LHCN-M2 (cell line): ENCODE results near the gene VAV2. TPM values are rescaled to one million over a fixed set of nuclear protein-coding genes. Genes with fewer than 3 reads are reported as not detected.
"Not testable (repeated sequence)": the region's sequence is repeated elsewhere in the genome, so short reads cannot be mapped to it uniquely, and the experiment has no call there.

Experiments used
- DNase-seq: peaks from one replicate; pipeline ENCODE4 v3.0.0-alpha.2; 2012; ENCODE audit warnings: low read depth
- total RNA-seq: library from RNA; depleted of rRNA; stranded (reverse); fragments of >200 nt; gene quantifications from 2 replicates; pipeline ENCODE4 v1.2.3, GENCODE V29; 2014

VAV2 gene
- total RNA-seq, 1 experiment from 2014 or later = 13.0 TPM

DNA sequence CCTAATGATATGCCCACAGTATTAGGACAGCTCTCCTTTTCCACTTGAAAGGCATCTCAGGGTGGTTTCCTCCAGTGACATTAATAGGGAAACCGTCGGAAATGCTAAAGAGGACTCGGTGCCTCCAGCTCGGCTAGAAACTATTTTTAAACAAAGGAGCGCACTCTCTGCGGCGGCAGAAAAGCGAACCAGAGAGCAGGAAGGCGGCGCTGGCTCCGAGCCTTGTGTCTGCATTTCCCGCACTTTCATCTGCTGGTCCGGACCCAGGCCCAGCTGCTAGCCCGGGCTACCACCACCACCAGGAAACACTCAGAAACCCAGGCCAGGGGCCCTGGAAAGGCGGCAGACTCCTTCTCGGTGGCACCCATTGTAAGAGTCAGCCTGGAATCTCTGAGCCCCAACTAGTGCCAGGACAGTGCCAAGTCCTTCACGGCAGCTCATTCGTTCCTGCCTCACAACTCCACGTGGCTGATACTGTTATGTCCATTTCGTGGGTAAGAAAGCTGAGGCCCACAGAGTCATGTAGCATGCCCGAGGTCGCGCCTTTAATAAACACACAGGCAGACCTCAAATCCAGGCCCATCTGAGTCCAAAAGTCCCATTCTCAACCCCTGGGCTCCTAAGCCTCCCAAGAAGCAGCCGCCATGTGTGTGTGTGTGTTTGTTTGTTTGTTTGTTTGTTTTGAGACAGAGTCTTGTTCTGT is 73.9 kb downstream of the VAV2 start:
- no peak for DNase-seq

DNA sequence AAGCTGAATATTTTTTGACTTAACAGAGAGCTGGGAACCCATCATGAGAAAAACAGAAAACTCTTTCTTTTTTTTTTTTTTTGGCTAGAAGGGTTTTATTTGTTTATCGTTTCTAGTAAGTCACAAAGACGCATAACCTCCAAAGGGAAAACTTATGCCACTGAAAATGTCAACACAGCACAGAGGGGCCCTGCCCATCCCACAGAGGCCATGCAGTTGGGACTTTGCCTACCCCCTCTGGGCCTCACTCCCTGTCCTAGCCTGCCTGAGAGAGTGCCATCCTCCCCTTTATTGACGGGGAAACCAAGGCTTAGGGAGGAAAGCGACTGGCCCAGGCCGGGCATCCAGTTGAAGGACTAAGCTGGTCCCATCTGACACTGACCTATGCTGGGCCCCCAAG is 74.7 kb downstream of the VAV2 start:
- no peak for DNase-seq

DNA sequence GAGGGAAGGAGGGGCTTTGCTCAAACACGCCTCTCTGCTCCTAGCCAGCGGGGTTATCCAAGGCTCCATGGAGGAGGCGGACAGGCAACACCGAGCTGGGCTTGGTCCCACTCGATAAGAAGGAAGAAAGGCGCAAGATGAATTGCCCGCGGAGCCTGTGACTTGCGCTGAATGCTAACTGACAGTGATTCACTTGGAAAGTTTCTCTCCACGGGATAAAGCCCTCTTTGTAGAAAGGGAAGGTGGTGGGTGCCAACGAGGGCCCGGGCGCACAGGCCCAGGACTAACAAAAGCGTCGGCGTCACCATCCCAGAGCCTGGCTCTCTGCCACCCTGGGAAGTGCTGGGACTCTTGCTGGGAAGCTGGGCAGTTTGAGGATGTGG is 76.0 kb downstream of the VAV2 start:
- DNase-seq = no peak

DNA sequence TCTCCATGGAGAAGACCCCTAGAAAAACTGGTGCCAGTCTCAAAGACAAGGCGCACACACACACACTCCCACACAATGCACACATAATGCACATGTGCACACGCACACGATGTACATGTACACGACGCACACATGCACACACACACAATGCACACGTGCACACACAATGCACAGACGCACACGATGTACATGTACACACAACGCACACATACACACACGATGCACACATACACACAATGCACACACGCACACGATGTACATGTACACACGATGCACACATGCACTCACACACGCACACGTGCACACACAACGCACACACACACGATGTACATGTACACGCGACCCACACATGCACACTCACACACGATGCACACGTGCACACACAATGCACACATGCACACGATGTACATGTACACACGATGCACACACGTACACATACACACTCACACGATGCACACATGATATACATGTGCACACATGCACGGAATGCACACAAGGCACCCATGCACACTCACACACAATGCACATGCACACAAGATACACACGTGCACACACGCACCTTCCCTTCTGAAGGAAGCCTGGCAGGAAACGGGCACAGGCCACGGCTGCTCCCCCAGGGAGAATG is 76.5 kb downstream of the VAV2 start:
- no peak for DNase-seq

DNA sequence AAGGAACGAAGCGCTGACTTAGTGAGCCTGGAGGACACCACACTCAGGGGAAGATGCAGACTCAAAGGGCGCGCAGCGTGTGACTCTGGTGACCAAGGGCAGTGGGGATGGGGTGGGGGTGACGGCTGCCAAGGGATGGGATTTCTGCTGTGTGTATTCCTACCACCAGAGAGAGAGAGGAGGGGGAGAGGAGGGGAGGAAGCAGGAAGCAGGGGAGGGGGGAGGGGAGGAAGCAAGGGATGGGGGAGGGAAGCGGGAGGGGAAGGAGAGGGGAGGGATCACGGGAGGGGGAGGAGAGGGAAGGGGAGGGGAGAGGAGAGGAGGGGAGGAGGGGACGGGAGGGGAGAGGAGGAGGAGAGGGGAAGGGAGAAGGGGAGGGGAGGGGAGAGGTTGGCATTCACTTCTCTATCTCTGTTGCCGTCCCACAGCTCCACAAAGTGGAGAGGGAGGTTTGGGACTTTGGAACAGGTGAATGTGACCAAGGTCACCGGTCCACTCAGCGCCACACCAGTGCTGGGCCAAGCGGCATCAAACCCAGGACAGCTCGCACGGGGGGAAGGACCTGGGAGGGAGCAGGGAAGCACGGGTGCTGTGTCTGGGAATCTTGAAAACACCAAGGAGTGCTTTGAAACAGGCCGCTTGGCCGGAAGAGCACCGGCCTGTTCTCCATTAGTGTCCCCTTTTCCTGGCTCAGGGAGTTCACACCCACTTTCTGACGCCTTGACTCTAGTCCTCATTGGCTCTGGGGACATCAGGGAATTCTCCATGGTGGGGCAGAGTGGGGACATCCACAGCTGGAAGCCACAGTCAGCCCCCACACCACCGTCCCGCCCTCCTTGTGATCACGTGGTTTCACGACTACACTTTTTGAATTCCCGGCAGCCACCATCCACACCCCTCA is 77.4 kb downstream of the VAV2 start:
- DNase-seq = no peak

DNA sequence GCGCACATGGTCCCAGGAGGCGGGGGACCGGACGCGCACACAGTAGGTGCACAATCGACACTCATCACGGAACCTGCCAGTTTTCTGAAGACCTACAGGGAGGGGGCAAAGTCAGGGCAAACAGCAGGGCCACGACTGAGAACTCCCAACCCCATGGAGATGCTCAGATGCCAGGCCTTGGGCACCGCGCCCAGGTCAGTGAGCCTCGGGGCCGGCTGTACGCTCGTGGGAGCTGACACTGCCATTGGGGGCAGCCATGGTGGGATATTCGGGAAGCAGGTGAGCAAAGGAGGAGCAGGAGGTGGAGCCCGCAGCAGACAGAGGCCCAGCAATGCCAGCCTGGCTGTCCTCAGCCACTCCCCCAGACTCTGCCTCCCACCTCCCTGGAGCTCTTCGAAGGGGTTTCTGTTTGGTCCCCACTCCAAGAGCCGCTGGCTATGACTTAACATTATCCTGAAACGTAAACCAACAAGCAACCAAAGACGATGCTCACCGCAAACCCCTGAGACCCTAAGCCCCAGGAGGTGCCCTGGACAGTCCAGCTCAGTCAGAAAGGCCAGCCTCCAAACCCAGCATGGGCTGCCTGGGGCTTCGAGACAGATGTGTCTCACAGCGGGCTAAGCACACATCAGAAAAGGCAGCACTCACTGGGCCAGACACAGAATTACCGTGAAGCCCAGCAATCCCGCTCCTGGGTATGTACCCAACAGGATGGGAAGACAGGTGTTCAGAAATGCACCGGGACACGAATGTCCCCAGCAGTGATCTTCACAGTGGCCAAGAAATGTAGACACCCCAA is 78.4 kb downstream of the VAV2 start:
- DNase-seq = no peak

DNA sequence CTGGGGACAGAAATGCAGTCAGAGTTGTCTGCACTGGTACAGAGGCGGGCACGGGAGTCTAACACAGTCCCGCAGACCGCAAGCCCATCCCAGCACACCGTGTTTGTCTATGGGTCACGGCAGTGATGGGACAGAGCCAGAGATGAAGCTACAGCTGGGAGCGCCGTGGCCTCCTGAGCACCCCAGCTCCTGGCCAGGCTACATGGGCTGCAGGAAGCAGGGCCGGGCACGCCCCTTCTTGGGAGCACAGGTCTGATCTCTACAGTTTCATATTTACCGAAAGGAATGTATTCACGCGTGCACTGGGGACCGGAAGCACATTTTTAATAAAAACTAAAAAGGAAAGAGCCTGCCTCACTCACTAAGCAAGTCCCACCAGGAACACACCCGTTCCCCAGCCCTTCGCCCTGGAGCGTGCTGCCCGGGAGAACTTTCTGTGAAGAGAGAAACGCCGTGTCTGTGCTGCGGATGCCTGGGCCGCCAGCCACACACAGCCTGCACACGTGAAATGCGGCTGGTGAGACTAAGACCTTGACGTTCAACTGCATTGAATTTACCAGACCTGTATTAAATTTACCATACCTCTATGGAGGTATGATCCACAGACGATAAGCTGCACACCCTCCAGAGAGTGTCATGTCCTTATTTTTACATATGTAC is 81.1 kb downstream of the VAV2 start:
- no peak for DNase-seq

DNA sequence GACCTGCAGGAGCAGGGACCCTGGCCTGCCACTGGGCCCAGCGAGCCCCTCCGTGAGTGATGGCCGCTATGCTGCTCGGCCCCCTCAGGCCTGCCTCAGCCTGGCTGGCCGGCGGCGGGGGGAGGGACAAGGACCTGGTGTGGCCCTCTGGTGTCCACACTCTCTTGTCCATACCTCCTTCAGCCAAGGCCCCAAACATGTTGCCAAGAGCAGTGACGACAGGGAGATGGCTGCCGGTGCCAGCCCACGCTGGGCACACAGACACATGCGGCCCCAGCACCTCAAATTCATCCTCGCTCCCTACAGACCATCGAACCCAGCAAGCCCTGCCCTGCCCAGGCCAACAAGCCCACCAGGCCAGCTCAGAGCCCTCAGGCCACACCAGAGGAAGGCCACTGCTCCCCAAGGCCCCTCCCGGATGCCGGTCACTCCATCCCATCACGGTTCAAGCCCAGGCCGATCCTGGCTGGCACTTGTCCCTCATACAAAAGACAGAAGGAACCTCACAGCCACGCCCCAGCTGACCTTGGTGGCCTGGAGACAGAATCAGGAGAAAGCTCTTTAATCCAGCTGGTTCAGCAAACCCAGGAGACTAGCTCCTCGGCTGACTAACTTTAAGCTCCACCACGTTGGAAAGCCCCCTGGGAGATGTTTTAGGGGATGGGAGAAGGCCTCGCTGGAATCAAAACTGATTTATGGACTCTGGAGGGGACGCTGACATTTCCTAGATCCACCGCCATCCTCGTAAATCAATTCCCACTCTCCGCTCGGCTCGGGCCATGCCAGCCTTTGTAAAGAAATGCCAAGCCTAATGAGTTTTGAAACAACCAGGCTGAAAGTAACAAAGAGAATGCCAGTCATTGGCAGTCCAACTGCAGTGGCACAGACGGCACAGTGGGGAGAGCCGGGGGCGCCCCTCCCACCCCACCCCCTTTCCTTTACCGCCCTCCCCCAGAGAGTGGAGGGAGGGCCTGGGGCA is 84.9 kb downstream of the VAV2 start:
- no peak for DNase-seq

DNA sequence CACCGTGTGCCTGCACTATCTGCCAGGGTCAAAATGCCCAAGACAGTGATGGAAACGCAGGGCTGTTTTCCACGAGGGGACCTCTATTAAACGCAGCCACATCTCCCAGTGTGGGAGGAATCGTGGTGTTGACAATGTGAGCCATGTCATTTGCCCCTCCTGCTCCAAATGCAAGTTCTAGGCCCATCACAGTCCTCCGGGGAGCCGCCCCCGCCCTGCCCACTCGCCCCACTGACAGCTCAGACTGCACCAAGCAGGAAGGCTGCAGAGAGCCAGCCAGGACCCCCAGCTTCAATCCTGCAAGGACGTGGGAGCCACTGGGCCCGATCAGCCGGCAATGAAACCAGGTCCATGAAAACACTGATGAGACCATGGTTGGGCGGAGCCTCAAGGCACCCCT is 85.9 kb downstream of the VAV2 start:
- DNase-seq = no peak

DNA sequence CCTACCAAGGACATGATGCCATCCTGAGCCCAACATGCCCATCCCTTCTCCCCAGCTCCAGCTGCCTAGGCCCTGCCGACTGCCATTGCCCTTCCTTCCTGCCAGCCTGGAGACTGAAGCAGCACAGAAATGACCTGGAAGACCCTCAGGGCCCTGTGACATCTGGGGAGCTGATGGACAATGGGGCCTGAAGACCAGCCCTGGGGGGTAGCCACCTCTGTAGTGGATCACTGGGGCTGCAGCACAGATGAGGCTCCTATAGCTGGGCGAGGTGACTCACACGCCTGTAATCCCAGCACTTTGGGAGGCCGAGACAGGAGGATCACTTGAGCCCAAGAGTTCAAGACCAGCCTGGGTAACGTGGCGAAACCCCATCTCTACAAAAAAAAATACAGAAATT is 86.6 kb downstream of the VAV2 start:
- no peak for DNase-seq

DNA sequence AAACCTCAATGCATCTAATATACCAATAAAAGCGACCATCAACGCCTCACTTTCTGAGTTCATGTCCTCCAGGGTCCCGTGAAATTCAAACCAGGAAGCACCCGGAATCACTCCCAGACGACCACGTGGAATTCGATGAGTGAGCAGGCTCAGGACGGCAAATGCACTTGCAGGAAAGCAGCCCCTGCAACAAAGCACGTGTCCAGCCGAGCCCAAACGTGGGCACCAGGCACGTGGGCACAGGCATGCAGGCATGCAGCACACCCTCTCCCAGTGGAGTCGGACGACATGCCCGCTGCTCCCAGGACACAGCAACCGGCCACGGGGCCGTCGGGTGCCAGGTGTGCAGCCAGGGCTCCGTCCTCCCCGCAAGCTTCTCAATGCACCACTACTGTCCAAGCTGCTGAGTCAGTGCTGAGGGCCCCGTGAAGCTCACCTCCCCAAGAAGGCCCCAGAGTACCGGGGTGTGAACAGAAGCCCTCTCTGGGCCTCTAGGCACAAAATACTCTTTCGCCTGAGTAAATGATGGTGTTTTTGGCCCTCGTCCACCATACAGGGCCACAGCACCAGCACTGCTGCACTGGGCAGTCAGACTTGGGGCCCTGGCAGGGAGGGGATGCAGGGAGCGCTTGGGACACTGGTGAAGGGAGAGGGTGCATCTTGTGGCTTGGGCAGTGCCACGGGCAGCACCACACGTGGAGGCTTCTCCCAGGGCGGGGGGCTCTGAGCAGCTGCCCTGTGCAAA is 87.6 kb downstream of the VAV2 start:
- DNase-seq = no peak

DNA sequence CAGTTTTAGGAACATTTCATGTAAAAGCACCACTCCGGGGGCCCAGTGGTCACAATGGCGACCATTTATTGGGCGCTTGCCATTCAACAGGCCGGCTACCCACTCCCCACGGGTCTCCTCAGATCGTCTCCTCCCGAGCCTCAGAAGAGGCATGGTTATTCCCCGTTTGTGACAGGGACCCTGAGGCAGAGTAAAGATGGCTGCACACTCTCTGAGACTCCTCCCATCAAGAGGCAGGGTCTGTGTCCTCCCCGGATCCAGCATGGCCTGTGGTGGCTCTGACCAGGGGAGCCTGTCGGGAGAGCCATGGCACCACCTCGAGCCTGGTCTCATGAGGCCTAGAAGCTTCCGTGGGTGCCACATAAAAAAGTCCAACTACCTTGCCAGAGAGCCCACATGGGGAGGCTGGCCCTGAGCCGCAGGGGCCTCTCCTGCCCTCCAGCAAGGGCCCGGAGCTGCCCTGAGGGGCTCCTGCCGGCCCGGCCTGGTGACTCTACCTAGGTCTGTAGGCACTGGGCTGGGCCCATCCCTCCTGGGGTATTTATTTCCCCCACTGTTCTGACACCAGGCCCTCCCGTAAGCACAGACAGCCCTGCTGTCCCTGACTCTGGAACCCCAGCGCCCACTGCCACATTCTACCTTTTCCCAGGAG is 90.8 kb downstream of the VAV2 start:
- DNase-seq = no peak

DNA sequence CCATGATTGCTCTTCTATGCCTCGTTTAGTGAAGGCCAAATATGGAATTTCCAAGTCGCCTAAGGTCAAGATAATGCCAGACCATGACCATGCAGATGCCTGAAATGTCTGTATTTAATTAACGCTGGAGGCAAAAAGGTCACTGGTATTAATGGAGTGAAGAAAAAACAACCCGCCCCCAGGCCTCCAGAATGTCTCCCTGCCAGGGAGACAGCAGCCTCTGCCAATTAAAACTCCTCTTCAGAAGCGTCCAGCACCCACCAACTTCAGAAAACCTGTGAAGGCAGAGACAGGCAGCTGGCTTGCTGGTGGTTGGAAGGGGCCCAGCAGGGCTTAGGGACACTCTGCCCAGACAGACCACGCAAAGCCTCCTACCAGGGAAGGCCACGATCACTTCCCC is 94.4 kb downstream of the VAV2 start:
- DNase-seq = no peak

DNA sequence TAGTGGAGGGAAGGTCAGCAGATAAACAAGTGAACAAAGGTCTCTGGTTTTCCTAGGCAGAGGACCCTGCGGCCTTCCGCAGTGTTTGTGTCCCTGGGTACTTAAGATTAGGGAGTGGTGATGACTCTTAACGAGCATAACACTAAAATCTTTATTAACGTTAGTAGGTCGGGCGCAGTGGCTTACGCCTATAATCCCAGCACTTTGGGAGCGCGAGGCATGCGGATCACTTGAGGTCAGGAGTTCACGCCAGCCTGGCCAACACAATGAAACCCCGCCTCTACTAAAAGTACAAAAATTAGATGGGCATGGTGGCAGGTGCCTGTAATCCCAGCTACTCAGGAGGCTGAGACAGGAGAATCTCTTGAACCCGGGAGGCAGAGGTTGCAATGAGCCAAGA is 96.1 kb downstream of the VAV2 start:
- not testable (repeated sequence) for DNase-seq

DNA sequence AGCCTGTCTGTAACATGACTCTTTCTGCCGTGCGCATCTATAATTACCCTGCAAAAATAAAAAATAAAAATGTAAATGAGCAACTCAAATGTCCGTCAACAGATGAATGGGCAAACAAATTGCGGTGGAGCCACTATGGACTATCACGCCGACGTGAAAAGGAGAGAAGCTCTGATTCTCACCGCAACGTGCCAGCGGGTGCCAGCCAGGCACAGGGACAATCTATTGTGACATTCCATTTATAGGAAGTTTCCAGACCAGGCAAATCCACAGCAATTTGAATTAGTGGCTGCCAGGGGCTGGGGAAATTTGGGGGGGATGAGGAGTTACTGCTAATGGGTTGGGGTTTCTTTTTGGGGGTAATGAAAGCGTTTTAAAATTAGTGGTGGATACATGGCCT is 96.8 kb downstream of the VAV2 start:
- DNase-seq = no peak

DNA sequence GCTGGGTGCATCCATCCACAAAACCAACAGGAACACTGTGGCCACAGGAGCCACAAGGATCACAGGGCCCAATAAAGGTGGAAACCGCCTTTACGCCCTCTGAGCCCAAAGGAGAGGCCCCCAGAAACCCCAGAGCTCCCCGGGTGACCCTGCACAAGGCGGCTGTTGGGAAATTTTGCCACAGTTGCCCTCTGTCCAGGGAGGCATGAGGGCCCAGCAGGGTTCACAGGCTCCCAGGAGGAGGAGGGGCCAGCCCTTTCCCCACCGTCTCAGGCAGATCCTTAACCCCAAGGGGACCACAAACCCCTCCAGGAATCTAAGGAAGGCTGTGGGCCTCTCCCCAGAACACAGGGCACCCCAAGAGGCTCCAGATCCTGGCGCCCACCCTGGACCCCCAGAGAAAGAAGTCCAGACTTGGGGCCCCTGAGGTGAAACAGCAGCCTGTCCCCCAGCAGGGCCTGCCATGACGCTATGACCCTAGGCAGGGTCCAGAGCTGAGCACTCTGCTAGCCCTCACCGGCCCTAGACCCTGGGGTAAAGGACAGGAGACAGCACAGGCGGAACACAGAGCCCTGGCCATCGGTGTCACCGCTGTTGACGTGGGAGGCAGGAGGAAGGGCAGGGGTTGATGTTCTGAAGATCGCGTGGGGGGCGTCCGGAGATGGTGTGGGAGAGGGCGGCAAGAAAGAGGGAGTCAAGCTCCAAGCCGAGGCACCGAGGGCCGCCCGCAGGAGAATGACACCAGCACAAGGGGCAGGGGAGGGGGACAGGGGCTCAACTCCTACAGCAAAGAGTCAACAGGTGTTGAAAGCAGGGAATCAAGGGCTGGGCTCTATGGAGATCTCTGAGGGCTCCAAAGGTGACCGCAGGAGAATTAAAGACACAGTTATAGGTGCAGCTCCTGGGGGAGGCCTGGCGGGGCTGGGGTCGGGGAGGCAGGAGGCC is 97.5 kb downstream of the VAV2 start:
- DNase-seq = no peak

DNA sequence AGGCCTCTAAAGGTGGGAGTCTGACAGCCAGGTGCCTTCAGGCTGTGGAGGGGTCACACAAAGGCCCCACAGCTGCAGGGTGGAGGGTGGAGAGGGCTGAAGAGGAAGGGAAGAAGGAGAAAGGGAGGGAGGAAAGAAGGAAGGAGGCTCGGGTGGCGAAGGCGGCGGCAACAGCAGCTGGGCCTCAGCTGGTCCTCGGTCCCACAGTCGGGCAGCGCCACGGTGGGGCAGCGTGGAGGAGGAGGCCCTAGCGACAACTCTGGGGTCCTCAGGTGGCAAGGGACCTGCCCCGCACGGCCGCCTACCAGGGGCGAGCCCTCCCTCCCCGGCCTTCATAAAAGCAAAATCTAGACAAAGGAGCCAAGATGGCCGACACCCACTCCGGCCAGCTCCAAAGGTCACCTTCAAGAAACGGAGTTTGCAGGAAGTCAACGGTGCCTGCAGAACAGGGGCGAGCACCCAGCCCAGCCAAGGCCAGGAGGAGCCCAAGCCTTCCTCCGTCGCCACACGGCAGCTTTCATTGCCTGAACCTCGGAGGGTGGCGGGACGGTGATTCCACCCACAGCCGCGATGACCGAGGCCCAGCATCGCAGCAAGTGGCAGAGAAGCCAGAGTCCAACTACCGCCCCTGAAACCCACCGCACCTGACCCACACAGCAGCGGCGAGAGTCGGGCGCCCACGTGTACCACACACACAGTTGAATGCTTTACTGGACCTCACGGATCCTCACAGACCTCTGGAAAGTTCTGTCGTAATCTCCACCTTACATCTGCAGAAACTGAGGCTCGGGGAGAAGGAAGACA is 98.7 kb downstream of the VAV2 start:
- no peak for DNase-seq
